Endothelial cell of umbilical vein (primary cell): ENCODE results near the gene SLC25A41. TPM values are rescaled to one million over a fixed set of nuclear protein-coding genes. Genes with fewer than 3 reads are reported as not detected.

Experiments
- BruUV-seq: library from RNA; stranded (reverse); fragments of 400-500 nt; replicated peaks from 2 replicates; lab custom pipeline; 2021; lab: Mats Ljungman, UMichigan
- CTCF ChIA-PET: fragments of 300-600, 350-600 bp; sonication (Branson Sonifier 250); formaldehyde crosslinking; loops from one replicate; lab custom pipeline; 2021; ENCODE audit warnings: antibody characterized with exemption, inconsistent platforms; lab: Charles Lee
- POLR2A ChIA-PET: fragments of 300-600, 350-600 bp; sonication (Branson Sonifier 250); formaldehyde crosslinking; loops from one replicate; lab custom pipeline; 2021; ENCODE audit warnings: antibody characterized with exemption, inconsistent platforms; lab: Charles Lee
- DNase-seq: peaks from one replicate; pipeline ENCODE4 v3.0.0-alpha.2; 2011; ENCODE audit warnings: low read depth, low spot score
- FAIRE-seq: peaks from 2 replicates; lab custom pipeline; 2011; peaks lifted over from hg19 to GRCh38; lab: Jason Lieb, UNC
- H2AFZ ChIP-seq: 2 replicates; pipeline ENCODE4 v1.6.0; 2012; ENCODE audit warnings: low read depth, low read length, control low read depth, inconsistent platforms
- H3K27ac ChIP-seq: 2 replicates; pipeline ENCODE4 v1.5.1; 2011; ENCODE audit warnings: low read depth, mild to moderate bottlenecking, control low read depth, low read length, moderate library complexity; ENCODE audit not compliant: insufficient read depth
- H3K27me3 ChIP-seq, 2 experiments: 2 replicates each; pipeline versions ENCODE4 v1.6.0 to v1.6.1; 2011; ENCODE audit warnings: low read length in 2 of 2, mixed read lengths in 1 of 2; ENCODE audit not compliant: control insufficient read depth in 2 of 2, insufficient read depth in 2 of 2
- H3K36me3 ChIP-seq, 2 experiments: 2 replicates in 1 of 2; 3 replicates in 1 of 2; pipeline ENCODE4 v1.5.1; 2011; ENCODE audit warnings: low read length in 2 of 2, mild to moderate bottlenecking in 1 of 2, moderate library complexity in 1 of 2; ENCODE audit not compliant: control insufficient read depth in 2 of 2, insufficient read depth in 2 of 2; ENCODE audit errors: extremely low read depth in 1 of 2
- H3K4me1 ChIP-seq: 3 replicates; pipeline ENCODE4 v1.5.1; 2011; ENCODE audit warnings: mild to moderate bottlenecking, low read length; ENCODE audit not compliant: control insufficient read depth, insufficient read depth; ENCODE audit errors: extremely low read depth
- H3K4me2 ChIP-seq: 2 replicates; pipeline ENCODE4 v1.6.1; 2011; ENCODE audit warnings: low read length, control low read depth, mixed read lengths; ENCODE audit not compliant: insufficient read depth
- H3K4me3 ChIP-seq, 3 experiments: fragments of 200-600 bp in 1 of 3; sonication (generic), shearing (Covaris generic) in 1 of 3; replicated peaks in 1 of 3; 2 replicates each; pipeline ENCODE4 v1.5.1; 2011 to 2016; ENCODE audit warnings: control low read depth in 3 of 3, low read length in 3 of 3, mild to moderate bottlenecking in 2 of 3, inconsistent platforms in 1 of 3, low read depth in 1 of 3, moderate library complexity in 1 of 3; ENCODE audit not compliant: insufficient read depth in 1 of 3
- H3K79me2 ChIP-seq: 2 replicates; pipeline ENCODE4 v1.6.0; 2012; ENCODE audit warnings: low read length, inconsistent platforms; ENCODE audit not compliant: control insufficient read depth, insufficient read depth
- H3K9ac ChIP-seq: replicated peaks from 2 replicates; pipeline ENCODE3; 2011; ENCODE audit warnings: low read length, control low read depth; ENCODE audit not compliant: insufficient read depth; ENCODE audit errors: extremely low read depth
- H3K9me1 ChIP-seq: replicated peaks from 3 replicates; pipeline ENCODE4 v1.6.0; 2011; ENCODE audit warnings: mild to moderate bottlenecking, low read length; ENCODE audit not compliant: control insufficient read depth, insufficient read depth; ENCODE audit errors: extremely low read depth
- H3K9me3 ChIP-seq: replicated peaks from 2 replicates; pipeline ENCODE4 v1.5.1; 2012; ENCODE audit warnings: low read length, inconsistent platforms; ENCODE audit not compliant: control insufficient read depth, insufficient read depth
- H4K20me1 ChIP-seq: replicated peaks from 2 replicates; pipeline ENCODE3; 2011; ENCODE audit warnings: mild to moderate bottlenecking, low read length; ENCODE audit not compliant: control insufficient read depth, insufficient read depth; ENCODE audit errors: extremely low read depth
- EZH2 ChIP-seq: IDR thresholded peaks from 2 replicates; pipeline ENCODE4 v1.6.1; 2012; ENCODE audit warnings: borderline replicate concordance, low read depth, mild to moderate bottlenecking, moderate library complexity, low read length, inconsistent platforms; ENCODE audit not compliant: severe bottlenecking
- FOS ChIP-seq: IDR thresholded peaks from 2 replicates; pipeline ENCODE4 v1.6.1; 2011; ENCODE audit warnings: mild to moderate bottlenecking, low read length, moderate library complexity, borderline replicate concordance; ENCODE audit not compliant: insufficient read depth
- GATA2 ChIP-seq: IDR thresholded peaks from 2 replicates; pipeline ENCODE4 v1.7.0; 2011; ENCODE audit warnings: low read depth, mild to moderate bottlenecking, moderate library complexity, mixed read lengths, low read length; ENCODE audit not compliant: insufficient read length, insufficient read depth
- JUN ChIP-seq: IDR thresholded peaks from 2 replicates; pipeline ENCODE4 v1.6.1; 2011; ENCODE audit warnings: borderline replicate concordance, low read depth; ENCODE audit not compliant: insufficient read length, insufficient read depth
- MYC ChIP-seq: IDR thresholded peaks from one replicate; pipeline ENCODE4 v1.6.1; 2011; ENCODE audit warnings: mild to moderate bottlenecking, low read depth, low read length
- POLR2A ChIP-seq: IDR thresholded peaks from 2 replicates; pipeline ENCODE4 v1.6.1; 2012; ENCODE audit warnings: low read depth, mild to moderate bottlenecking, control low read depth, low read length
- POLR2AphosphoS5 ChIP-seq: IDR thresholded peaks from 2 replicates; pipeline ENCODE4 v1.6.1; 2012; ENCODE audit warnings: low read depth, mild to moderate bottlenecking, control low read depth, low read length, moderate library complexity; ENCODE audit not compliant: insufficient read depth
- dilution Hi-C: fragments of 300-500 bp; cut with MboI; formaldehyde crosslinking; loops from one replicate; pipeline ENCODE4 v1.15.0; 2019; ENCODE audit warnings: low sequenced_read_pairs; ENCODE audit not compliant: extremely low pct_ligation_motif_present
- intact Hi-C: fragments of 100-400 bp; cut with micrococcal nuclease; formaldehyde crosslinking; loops from one replicate; pipeline ENCODE4 v1.10.0; 2022
- polyA plus RNA-seq, 4 experiments: library from polyadenylated mRNA; depleted of rRNA in 3 of 4; stranded (reverse) in 3 of 4; unstranded in 1 of 4; fragments of >200 nt; gene quantifications; 2 replicates each; pipeline versions ENCODE4 v1.2.1 to v1.2.3, GENCODE V29; 2011 to 2012; ENCODE audit warnings: missing spikeins in 1 of 4
- total RNA-seq: library from RNA; stranded (reverse); gene quantifications from 2 replicates; pipeline ENCODE4 v1.2.3, GENCODE V29; 2021
- TF ChIP-seq, protein P1 (sequence below), 2 donors: IDR thresholded peaks; 1 replicate in 1 of 2; 2 replicates in 1 of 2; pipeline ENCODE4 v1.5.1; 2011; ENCODE audit warnings: low read length in 2 of 2, mild to moderate bottlenecking in 2 of 2, moderate library complexity in 2 of 2, control low read depth in 1 of 2, inconsistent platforms in 1 of 2, low read depth in 1 of 2; ENCODE audit not compliant: insufficient read depth in 1 of 2; ENCODE audit errors: extremely low read depth in 1 of 2
- TF ChIP-seq, protein P2 (sequence below): IDR thresholded peaks from 2 replicates; pipeline ENCODE4 v1.6.1; 2011; ENCODE audit not compliant: insufficient read depth, insufficient read length

The SLC25A41 gene
- total and polyA plus RNA-seq, 2 donors (not counting 3 experiments of a cell fraction or from before 2014, with no cell fraction given) = 0.21 TPM; not detected in 1

DNA sequence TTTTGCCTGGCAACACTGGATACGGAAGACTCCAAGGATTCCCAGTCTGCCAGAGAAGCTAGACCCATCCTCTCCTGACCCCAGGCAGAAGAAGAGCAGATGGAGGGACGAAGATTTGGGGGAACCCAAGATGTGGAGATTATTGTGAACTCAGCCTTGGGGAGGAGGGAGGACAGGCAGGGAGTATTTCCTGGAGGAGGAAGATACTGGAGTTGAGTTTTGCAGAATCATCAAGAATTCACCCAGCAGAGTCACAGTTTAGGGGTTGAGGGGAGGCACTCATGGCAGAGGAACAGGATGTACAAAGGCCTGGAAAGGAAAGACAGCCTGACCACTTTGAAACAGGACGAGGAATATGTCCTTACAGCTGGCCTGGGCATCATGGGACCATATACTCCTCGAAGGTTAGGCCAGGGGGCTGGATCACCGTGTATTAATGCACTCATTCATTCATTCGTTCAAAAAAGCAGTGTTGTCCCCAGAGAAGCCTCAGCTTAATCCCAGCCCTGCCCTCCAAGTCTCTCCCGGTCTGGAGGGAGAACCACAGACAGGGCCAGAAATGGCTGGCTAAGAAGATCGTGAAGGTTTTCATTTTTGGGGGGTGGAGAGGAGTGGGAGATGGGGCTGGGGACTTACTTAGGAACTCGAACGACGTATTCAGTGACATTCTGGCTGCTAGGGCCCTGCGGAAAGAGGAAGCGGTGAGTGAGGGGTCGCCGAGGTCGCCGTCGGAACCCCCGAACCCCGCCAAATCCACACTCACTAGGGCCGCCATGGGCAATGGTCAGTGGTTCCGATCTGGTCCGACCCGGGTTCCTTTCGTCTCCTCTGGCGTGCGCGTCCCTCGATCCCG lies 41.1 kb downstream of the SLC25A41 start:
- CTCF ChIA-PET = interaction anchor here (1.2 kb wide), 1 partner anchor 14 kb away, joined by 3 read pairs; no protein-coding TSS in a partner anchor
- dilution Hi-C loops (no loop called here), intact Hi-C loops (loop anchor here (1.0 to 2.0 kb wide), 3 partner anchors 19 to 470 kb away; no protein-coding TSS in a partner anchor)
- DNase-seq (no peak), FAIRE-seq (no peak)
- BruUV-seq = TSS peak; percentile 64
- Histone ChIP-seq H3K79me2 (peaks cover 18% of the 10 kb centered on the region), H3K27ac (peak overlapping the region; percentile 77), H3K9me1 (no peaks in the 10 kb centered on the region), H3K9me3 (no peaks in the 10 kb centered on the region), H3K4me2 (peak overlapping the region; percentile 70), H2AFZ (peak overlapping the region; percentile 96), H3K4me3 (peak overlapping the region; percentile 42 to 77 (median 74)), H3K27me3 (no peaks in the 10 kb centered on the region), H3K4me1 (peaks cover 7% of the 10 kb centered on the region), H3K9ac (peak overlapping the region; percentile 84), H3K36me3 (peaks cover under 1 to 14% of the 10 kb centered on the region in 2 experiments), H4K20me1 (no peaks in the 10 kb centered on the region)
- POLR2A ChIA-PET = no interaction called here
- TF ChIP-seq EZH2 (no peak), FOS (no peak), JUN (no peak), MYC (no peak), POLR2A (no peak), POLR2AphosphoS5 (no peak), GATA2 (no peak)
- TF ChIP-seq, protein P1, sequence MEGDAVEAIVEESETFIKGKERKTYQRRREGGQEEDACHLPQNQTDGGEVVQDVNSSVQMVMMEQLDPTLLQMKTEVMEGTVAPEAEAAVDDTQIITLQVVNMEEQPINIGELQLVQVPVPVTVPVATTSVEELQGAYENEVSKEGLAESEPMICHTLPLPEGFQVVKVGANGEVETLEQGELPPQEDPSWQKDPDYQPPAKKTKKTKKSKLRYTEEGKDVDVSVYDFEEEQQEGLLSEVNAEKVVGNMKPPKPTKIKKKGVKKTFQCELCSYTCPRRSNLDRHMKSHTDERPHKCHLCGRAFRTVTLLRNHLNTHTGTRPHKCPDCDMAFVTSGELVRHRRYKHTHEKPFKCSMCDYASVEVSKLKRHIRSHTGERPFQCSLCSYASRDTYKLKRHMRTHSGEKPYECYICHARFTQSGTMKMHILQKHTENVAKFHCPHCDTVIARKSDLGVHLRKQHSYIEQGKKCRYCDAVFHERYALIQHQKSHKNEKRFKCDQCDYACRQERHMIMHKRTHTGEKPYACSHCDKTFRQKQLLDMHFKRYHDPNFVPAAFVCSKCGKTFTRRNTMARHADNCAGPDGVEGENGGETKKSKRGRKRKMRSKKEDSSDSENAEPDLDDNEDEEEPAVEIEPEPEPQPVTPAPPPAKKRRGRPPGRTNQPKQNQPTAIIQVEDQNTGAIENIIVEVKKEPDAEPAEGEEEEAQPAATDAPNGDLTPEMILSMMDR (IDR thresholded peaks at IDR 0.05; ENCODE audit: extremely low read depth in 1 of 2, insufficient read depth in 1 of 2, low read depth in 1 of 2, low read length in 2 of 2) = no peak
- TF ChIP-seq, protein P2, sequence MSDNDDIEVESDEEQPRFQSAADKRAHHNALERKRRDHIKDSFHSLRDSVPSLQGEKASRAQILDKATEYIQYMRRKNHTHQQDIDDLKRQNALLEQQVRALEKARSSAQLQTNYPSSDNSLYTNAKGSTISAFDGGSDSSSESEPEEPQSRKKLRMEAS = no peak
